Measurements from ENCODE around the gene KDSR.
"Not testable (repeated sequence)": the region's sequence is repeated elsewhere in the genome, so short reads cannot be mapped to it uniquely, and the experiment has no call there.

KDSR gene

GRCh38 chr18:63363951-63364350 lies 3.1 kb downstream of the KDSR start:
- Histone ChIP-seq H3K9ac (ENCODE audit: low read length) (no peak overlapping the region), H3K4me3 (ENCODE audit: low read depth, low read length, poor library complexity, severe bottlenecking) (no peak overlapping the region), H3K9me2 (ENCODE audit: low read depth, low read length) (no peaks in the 10 kb centered on the region), H3K36me3 (ENCODE audit: insufficient read depth, low read length) (peaks cover 24% of the 10 kb centered on the region), H2AFZ (ENCODE audit: low read length) (no peak overlapping the region), H3K27me3 (ENCODE audit: insufficient read depth, low read length) (no peaks in the 10 kb centered on the region), H3K4me1 (ENCODE audit: insufficient read depth, low read length, severe bottlenecking) (peaks cover 18% of the 10 kb centered on the region), H3F3A (ENCODE audit: insufficient read depth, low read length) (no peaks in the 10 kb centered on the region), H3K4me2 (ENCODE audit: low read length) (no peak overlapping the region), H3K79me2 (ENCODE audit: insufficient read depth, low read length) (no peaks in the 10 kb centered on the region), H3K27ac (ENCODE audit: low read depth, low read length, poor library complexity, severe bottlenecking) (no peak overlapping the region), H3K9me3 (ENCODE audit: low read length) (0 out of 2 replicates have a peak, but pooled peaks cover under 1% of the 10 kb centered on the region), H4K20me1 (ENCODE audit: insufficient read depth, low read length) (no peaks in the 10 kb centered on the region)
- TF ChIP-seq EZH2 (IDR thresholded peaks at IDR 0.05; ENCODE audit: borderline replicate concordance, low read length) (no peak), CTCF (IDR thresholded peaks at IDR 0.05; ENCODE audit: low read length) (no peak)

- H3K27me3 ChIP-seq (ENCODE audit: insufficient read depth, low read length); H3K9me2 ChIP-seq (ENCODE audit: low read depth, low read length); H3K9ac ChIP-seq (ENCODE audit: low read length); H3K4me2 ChIP-seq (ENCODE audit: low read length); H2AFZ ChIP-seq (ENCODE audit: low read length); H4K20me1 ChIP-seq (ENCODE audit: insufficient read depth, low read length); H3K79me2 ChIP-seq (ENCODE audit: insufficient read depth, low read length); H3K27ac ChIP-seq (ENCODE audit: low read depth, low read length, poor library complexity, severe bottlenecking); H3K4me3 ChIP-seq (ENCODE audit: low read depth, low read length, poor library complexity, severe bottlenecking); H3K9me3 ChIP-seq (ENCODE audit: low read length); H3F3A ChIP-seq (ENCODE audit: insufficient read depth, low read length): not testable (repeated sequence)
- Histone ChIP-seq H3K36me3 (ENCODE audit: insufficient read depth, low read length) (peaks cover 27% of the 10 kb centered on the region), H3K4me1 (ENCODE audit: insufficient read depth, low read length, severe bottlenecking) (peaks cover 18% of the 10 kb centered on the region)
Measured at GRCh38 chr18:63363420-63363819, 3.6 kb downstream of the KDSR start.

GRCh38 chr18:63356272-63356896 lies 10.6 kb downstream of the KDSR start:
- Histone ChIP-seq H2AFZ (ENCODE audit: low read length) (no peak overlapping the region), H3F3A (ENCODE audit: insufficient read depth, low read length) (no peaks in the 10 kb centered on the region), H3K36me3 (ENCODE audit: insufficient read depth, low read length) (peaks cover 54% of the 10 kb centered on the region)

More at GRCh38 chr18:63356272-63356896, 10.6 kb downstream of the KDSR start:
- Histone ChIP-seq H3K4me2 (ENCODE audit: low read length) (no peak overlapping the region), H3K4me3 (ENCODE audit: low read depth, low read length, poor library complexity, severe bottlenecking) (no peak overlapping the region), H3K79me2 (ENCODE audit: insufficient read depth, low read length) (no peaks in the 10 kb centered on the region), H3K27ac (ENCODE audit: low read depth, low read length, poor library complexity, severe bottlenecking) (no peak overlapping the region), H4K20me1 (ENCODE audit: insufficient read depth, low read length) (no peaks in the 10 kb centered on the region), H3K4me1 (ENCODE audit: insufficient read depth, low read length, severe bottlenecking) (no peaks in the 10 kb centered on the region), H3K9ac (ENCODE audit: low read length) (no peak overlapping the region), H3K27me3 (ENCODE audit: insufficient read depth, low read length) (no peaks in the 10 kb centered on the region), H3K9me2 (ENCODE audit: low read depth, low read length) (no peaks in the 10 kb centered on the region), H3K9me3 (ENCODE audit: low read length) (no peaks in the 10 kb centered on the region)
- TF ChIP-seq CTCF (IDR thresholded peaks at IDR 0.05; ENCODE audit: low read length) (no peak), EZH2 (IDR thresholded peaks at IDR 0.05; ENCODE audit: borderline replicate concordance, low read length) (no peak)

Measured in OCI-LY1 (cell line).